ENCODE results near the gene KRTAP10-5. TPM values are rescaled to one million over a fixed set of nuclear protein-coding genes. Genes with fewer than 3 reads are reported as not detected.

KRTAP10-5 gene
- total and polyA plus RNA-seq, 9 of the 15 experiments (the other 6 are each of a cell fraction or from before 2014, with no cell fraction given): not detected

DNA sequence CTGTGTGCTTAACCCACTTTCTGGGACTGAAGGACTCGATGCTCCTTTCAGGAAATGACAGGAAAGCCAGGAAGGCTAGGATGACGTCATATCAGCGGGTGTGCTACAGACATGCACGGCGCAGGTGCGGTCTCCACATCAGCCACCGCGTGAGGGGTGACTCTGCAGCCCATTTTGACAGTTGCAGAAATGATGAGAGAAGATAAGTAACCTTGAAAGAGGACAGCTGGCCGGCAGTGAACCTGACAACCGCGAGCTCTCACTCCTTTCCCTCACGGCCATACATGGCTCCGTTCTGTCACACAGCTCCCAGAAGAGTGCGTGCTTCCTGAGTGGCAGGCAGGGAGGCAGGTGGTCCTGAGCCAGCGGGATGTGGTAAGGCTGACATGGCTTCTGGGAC is 1.7 kb upstream of the KRTAP10-5 start (continued):
- TF ChIP-seq PHB2 (IDR thresholded peaks at IDR 0.05; ENCODE audit: low read depth): no peak
- TF ChIP-seq FOXK1 (CRISPR knock-in tag; IDR thresholded peaks at IDR 0.05; ENCODE audit: borderline replicate concordance): no peak
- TF ChIP-seq ZNF318 (IDR thresholded peaks at IDR 0.05; ENCODE audit: borderline replicate concordance in 1 of 2, low read depth in 1 of 2): peak in 1 of 2 experiments; percentile 82; a peak in 1 of 4 replicates
- peak in 1 of 2 experiments; percentile 75; a peak in 2 of 4 replicates for TF ChIP-seq TRIM24 (IDR thresholded peaks at IDR 0.05)
- TF ChIP-seq MED1 (CRISPR knock-in tag; IDR thresholded peaks at IDR 0.05; ENCODE audit: borderline replicate concordance): no peak
- TF ChIP-seq NBN (IDR thresholded peaks at IDR 0.05; ENCODE audit: low read depth): 0 out of 2 replicates have a peak, but pooled peaks have one; percentile 44
- TF ChIP-seq, protein P1, sequence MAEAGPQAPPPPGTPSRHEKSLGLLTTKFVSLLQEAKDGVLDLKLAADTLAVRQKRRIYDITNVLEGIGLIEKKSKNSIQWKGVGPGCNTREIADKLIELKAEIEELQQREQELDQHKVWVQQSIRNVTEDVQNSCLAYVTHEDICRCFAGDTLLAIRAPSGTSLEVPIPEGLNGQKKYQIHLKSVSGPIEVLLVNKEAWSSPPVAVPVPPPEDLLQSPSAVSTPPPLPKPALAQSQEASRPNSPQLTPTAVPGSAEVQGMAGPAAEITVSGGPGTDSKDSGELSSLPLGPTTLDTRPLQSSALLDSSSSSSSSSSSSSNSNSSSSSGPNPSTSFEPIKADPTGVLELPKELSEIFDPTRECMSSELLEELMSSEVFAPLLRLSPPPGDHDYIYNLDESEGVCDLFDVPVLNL (CRISPR knock-in tag; IDR thresholded peaks at IDR 0.05; ENCODE audit: low read depth): no peak
- TF ChIP-seq KLF16 (IDR thresholded peaks at IDR 0.05): no peak
- TF ChIP-seq HINFP (tag; conservative IDR thresholded peaks at IDR 0.05; ENCODE audit: low read depth): no peak
- TF ChIP-seq ZNF133 (CRISPR knock-in tag; IDR thresholded peaks at IDR 0.05): no peak
- TF ChIP-seq NUFIP1 (IDR thresholded peaks at IDR 0.05; ENCODE audit: partially characterized antibody): no peak
- TF ChIP-seq U2AF1 (optimal IDR thresholded peaks at IDR 0.05; ENCODE audit: low read depth, low read length): no peak
- TF ChIP-seq THRB (CRISPR knock-in tag; conservative IDR thresholded peaks at IDR 0.05): no peak
- TF ChIP-seq KDM4B (IDR thresholded peaks at IDR 0.05; ENCODE audit: borderline replicate concordance in 2 of 2, low read depth in 1 of 2): no peak
- no peak for TF ChIP-seq CAMTA2 (CRISPR knock-in tag; conservative IDR thresholded peaks at IDR 0.05)
- TF ChIP-seq NCOR1 (IDR thresholded peaks at IDR 0.05): no peak
- no peak for TF ChIP-seq ESRRB (CRISPR knock-in tag; IDR thresholded peaks at IDR 0.05; ENCODE audit: borderline replicate concordance)
- no peak for TF ChIP-seq PHF20 (IDR thresholded peaks at IDR 0.05; ENCODE audit: partially characterized antibody)
